HepG2 (cell line): Measurements from ENCODE around the gene ST3GAL2. TPM values are rescaled to one million over a fixed set of nuclear protein-coding genes. Genes with fewer than 3 reads are reported as not detected.

Experiments used
- IKZF1 ChIP-seq: fragments of 450-650 bp; IDR thresholded peaks from 2 replicates; pipeline ENCODE4 v1.7.1; 2016
- NCOA1 ChIP-seq: sonication (generic); formaldehyde crosslinking; IDR thresholded peaks from 2 replicates; pipeline ENCODE4 v1.9.0; 2021; ENCODE audit warnings: missing genetic modification reagents
- NKX3-1 ChIP-seq: sonication (generic); formaldehyde crosslinking; IDR thresholded peaks from 2 replicates; pipeline ENCODE4 v1.5.0; 2020; ENCODE audit warnings: missing genetic modification reagents
- NR3C1 ChIP-seq: sonication (generic); formaldehyde crosslinking; IDR thresholded peaks from 2 replicates; pipeline ENCODE4 v1.4.0; 2020; ENCODE audit warnings: missing genetic modification reagents
- PRDM10 ChIP-seq: sonication (generic); formaldehyde crosslinking; IDR thresholded peaks from 2 replicates; pipeline ENCODE4 v1.4.0; 2020; ENCODE audit warnings: low read depth, missing genetic modification reagents
- PREB ChIP-seq: sonication (generic); formaldehyde crosslinking; IDR thresholded peaks from 2 replicates; pipeline ENCODE4 v1.4.0; 2020; ENCODE audit warnings: missing genetic modification reagents
- RBAK ChIP-seq: sonication (generic); formaldehyde crosslinking; IDR thresholded peaks from 2 replicates; pipeline ENCODE4 v1.5.1; 2020; ENCODE audit warnings: mild to moderate bottlenecking, missing genetic modification reagents
- TEF ChIP-seq: sonication (generic); formaldehyde crosslinking; IDR thresholded peaks from 2 replicates; pipeline ENCODE4 v1.5.0; 2020; ENCODE audit warnings: missing genetic modification reagents
- ZNF230 ChIP-seq: sonication (generic); formaldehyde crosslinking; IDR thresholded peaks from 2 replicates; pipeline ENCODE4 v1.4.0; 2020; ENCODE audit warnings: mild to moderate bottlenecking, missing genetic modification reagents
- ZNF3 ChIP-seq: IDR thresholded peaks from 2 replicates; pipeline ENCODE4 v1.7.0; 2017; ENCODE audit warnings: inconsistent platforms
- ZNF557 ChIP-seq: sonication (generic); formaldehyde crosslinking; IDR thresholded peaks from 2 replicates; pipeline ENCODE4 v1.4.0; 2020; ENCODE audit warnings: missing genetic modification reagents
- polyA plus RNA-seq, 8 experiments: library from polyadenylated mRNA; depleted of rRNA in 3 of 8; stranded (reverse) in 7 of 8; unstranded in 1 of 8; fragments of >200 nt; fragmentation: Illumina TruSeq in 4 of 8; extraction: Trizol in 4 of 8; gene quantifications; 2 replicates each; pipeline versions ENCODE4 v1.2.1 to v1.2.3, GENCODE V29; 2011 to 2016; ENCODE audit warnings: low read depth in 4 of 8, missing spikeins in 1 of 8, mixed read lengths in 1 of 8; ENCODE audit not compliant: insufficient read depth in 1 of 8
- total RNA-seq, 5 experiments: library from RNA; depleted of rRNA; stranded (reverse); fragments of >200 nt; fragmentation: Illumina TruSeq; extraction: Trizol; gene quantifications; 2 replicates each; pipeline ENCODE4 v1.2.3, GENCODE V29; 2016; ENCODE audit warnings: low read depth in 1 of 5
- TF ChIP-seq, protein P1 (sequence below), 2 experiments: sonication (generic) in 1 of 2; formaldehyde crosslinking in 1 of 2; IDR thresholded peaks; 2 replicates each; pipeline versions ENCODE4 v1.6.1 to v1.9.0; 2014 to 2022; ENCODE audit warnings: antibody characterized with exemption in 1 of 2, borderline replicate concordance in 1 of 2, inconsistent platforms in 1 of 2, low read depth in 1 of 2, missing genetic modification reagents in 1 of 2
- TF ChIP-seq, protein P2 (sequence below): sonication (generic); formaldehyde crosslinking; IDR thresholded peaks from 2 replicates; pipeline ENCODE4 v1.8.1; 2022; ENCODE audit warnings: mild to moderate bottlenecking, missing genetic modification reagents
- TF ChIP-seq, protein P3 (sequence below): fragments of 450-650 bp; IDR thresholded peaks from 2 replicates; pipeline ENCODE4 v1.6.1; 2016

The ST3GAL2 gene
- total and polyA plus RNA-seq, 2 of the 13 experiments (the other 11 are each of a cell fraction or from before 2014, with no cell fraction given): 16.3 to 24.9 TPM

GRCh38 chr16:70454222-70455034, 15.5 kb upstream of the ST3GAL2 start, which contains the start of gene FCSK (continued):
- TF ChIP-seq, protein P1, sequence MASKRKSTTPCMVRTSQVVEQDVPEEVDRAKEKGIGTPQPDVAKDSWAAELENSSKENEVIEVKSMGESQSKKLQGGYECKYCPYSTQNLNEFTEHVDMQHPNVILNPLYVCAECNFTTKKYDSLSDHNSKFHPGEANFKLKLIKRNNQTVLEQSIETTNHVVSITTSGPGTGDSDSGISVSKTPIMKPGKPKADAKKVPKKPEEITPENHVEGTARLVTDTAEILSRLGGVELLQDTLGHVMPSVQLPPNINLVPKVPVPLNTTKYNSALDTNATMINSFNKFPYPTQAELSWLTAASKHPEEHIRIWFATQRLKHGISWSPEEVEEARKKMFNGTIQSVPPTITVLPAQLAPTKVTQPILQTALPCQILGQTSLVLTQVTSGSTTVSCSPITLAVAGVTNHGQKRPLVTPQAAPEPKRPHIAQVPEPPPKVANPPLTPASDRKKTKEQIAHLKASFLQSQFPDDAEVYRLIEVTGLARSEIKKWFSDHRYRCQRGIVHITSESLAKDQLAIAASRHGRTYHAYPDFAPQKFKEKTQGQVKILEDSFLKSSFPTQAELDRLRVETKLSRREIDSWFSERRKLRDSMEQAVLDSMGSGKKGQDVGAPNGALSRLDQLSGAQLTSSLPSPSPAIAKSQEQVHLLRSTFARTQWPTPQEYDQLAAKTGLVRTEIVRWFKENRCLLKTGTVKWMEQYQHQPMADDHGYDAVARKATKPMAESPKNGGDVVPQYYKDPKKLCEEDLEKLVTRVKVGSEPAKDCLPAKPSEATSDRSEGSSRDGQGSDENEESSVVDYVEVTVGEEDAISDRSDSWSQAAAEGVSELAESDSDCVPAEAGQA (IDR thresholded peaks at IDR 0.05; ENCODE audit: low read depth): peak; percentile 56
- TF ChIP-seq, protein P1 (CRISPR knock-in tag; IDR thresholded peaks at IDR 0.05; ENCODE audit: borderline replicate concordance): 0 out of 2 replicates have a peak, but pooled peaks have one; percentile 57
- TF ChIP-seq ZNF3 (no peak), IKZF1 (no peak), ZNF557 (CRISPR knock-in tag) (peak; percentile 68; the same call in 1 of the 2 replicates), RBAK (CRISPR knock-in tag) (no peak), NKX3-1 (CRISPR knock-in tag) (peak; percentile 96), PRDM10 (CRISPR knock-in tag) (peak; percentile 80), NCOA1 (CRISPR knock-in tag) (0 out of 2 replicates have a peak, but pooled peaks have one; percentile 31), ZNF230 (CRISPR knock-in tag) (peak; percentile 86; the same call in 1 of the 2 replicates), NR3C1 (no peak), TEF (CRISPR knock-in tag) (peak; percentile 90; the same call in 1 of the 2 replicates), PREB (CRISPR knock-in tag) (peak; percentile 82; the same call in 1 of the 2 replicates)
- TF ChIP-seq, protein P2, sequence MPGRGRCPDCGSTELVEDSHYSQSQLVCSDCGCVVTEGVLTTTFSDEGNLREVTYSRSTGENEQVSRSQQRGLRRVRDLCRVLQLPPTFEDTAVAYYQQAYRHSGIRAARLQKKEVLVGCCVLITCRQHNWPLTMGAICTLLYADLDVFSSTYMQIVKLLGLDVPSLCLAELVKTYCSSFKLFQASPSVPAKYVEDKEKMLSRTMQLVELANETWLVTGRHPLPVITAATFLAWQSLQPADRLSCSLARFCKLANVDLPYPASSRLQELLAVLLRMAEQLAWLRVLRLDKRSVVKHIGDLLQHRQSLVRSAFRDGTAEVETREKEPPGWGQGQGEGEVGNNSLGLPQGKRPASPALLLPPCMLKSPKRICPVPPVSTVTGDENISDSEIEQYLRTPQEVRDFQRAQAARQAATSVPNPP (CRISPR knock-in tag): no peak
- TF ChIP-seq, protein P3, sequence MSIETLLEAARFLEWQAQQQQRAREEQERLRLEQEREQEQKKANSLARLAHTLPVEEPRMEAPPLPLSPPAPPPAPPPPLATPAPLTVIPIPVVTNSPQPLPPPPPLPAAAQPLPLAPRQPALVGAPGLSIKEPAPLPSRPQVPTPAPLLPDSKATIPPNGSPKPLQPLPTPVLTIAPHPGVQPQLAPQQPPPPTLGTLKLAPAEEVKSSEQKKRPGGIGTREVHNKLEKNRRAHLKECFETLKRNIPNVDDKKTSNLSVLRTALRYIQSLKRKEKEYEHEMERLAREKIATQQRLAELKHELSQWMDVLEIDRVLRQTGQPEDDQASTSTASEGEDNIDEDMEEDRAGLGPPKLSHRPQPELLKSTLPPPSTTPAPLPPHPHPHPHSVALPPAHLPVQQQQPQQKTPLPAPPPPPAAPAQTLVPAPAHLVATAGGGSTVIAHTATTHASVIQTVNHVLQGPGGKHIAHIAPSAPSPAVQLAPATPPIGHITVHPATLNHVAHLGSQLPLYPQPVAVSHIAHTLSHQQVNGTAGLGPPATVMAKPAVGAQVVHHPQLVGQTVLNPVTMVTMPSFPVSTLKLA: no peak
